Measurements from ENCODE around the gene ATOH7.
"Not testable (repeated sequence)": the region's sequence is repeated elsewhere in the genome, so short reads cannot be mapped to it uniquely, and the experiment has no call there.

ATOH7 gene

DNA sequence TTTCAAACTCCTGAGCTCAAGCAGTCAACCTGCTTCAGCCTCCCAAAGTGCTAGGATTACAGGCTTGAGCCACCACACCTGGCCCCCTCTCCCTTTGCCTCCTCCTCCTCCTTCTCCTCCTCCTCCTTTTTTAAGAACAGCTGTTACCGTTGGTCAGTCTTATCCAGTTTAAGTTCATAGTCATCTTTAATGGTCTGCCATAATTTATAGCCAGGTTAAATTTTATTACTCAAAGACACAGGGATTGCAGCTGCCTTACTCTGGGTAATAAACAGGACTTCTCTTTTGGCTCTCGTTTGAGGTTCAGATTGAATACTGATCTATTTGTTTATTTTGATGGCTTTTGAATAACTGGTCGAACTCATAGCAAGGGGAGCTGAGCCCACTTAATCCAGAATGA, 35.2 kb downstream of the ATOH7 start:
- TF ChIP-seq, protein P1, sequence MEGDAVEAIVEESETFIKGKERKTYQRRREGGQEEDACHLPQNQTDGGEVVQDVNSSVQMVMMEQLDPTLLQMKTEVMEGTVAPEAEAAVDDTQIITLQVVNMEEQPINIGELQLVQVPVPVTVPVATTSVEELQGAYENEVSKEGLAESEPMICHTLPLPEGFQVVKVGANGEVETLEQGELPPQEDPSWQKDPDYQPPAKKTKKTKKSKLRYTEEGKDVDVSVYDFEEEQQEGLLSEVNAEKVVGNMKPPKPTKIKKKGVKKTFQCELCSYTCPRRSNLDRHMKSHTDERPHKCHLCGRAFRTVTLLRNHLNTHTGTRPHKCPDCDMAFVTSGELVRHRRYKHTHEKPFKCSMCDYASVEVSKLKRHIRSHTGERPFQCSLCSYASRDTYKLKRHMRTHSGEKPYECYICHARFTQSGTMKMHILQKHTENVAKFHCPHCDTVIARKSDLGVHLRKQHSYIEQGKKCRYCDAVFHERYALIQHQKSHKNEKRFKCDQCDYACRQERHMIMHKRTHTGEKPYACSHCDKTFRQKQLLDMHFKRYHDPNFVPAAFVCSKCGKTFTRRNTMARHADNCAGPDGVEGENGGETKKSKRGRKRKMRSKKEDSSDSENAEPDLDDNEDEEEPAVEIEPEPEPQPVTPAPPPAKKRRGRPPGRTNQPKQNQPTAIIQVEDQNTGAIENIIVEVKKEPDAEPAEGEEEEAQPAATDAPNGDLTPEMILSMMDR (conservative IDR thresholded peaks at IDR 0.05; ENCODE audit: low read length): no peak
- DNase-seq (ENCODE audit: low read depth): no peak
- H3K4me3 ChIP-seq (ENCODE audit: low read length): no peak overlapping the region

- not testable (repeated sequence) for H3K4me3 ChIP-seq (ENCODE audit: low read length); DNase-seq (ENCODE audit: low read depth)
These were observed 36.1 kb downstream of the ATOH7 start for GRCh38 chr10:68195776-68196175.

- TF ChIP-seq, protein P1 (conservative IDR thresholded peaks at IDR 0.05; ENCODE audit: low read length): no peak
- H3K4me3 ChIP-seq (ENCODE audit: low read length): no peak overlapping the region
- DNase-seq (ENCODE audit: low read depth): no peak
These were observed 37.6 kb downstream of the ATOH7 start for GRCh38 chr10:68194290-68194689.

GRCh38 chr10:68192113-68192512, 39.8 kb downstream of the ATOH7 start:
- no peak overlapping the region for H3K4me3 ChIP-seq (ENCODE audit: low read length)
- no peak for DNase-seq (ENCODE audit: low read depth)
- TF ChIP-seq, protein P1 (conservative IDR thresholded peaks at IDR 0.05; ENCODE audit: low read length): no peak

GRCh38 chr10:68188835-68189234, 43.1 kb downstream of the ATOH7 start:
- no peak for DNase-seq (ENCODE audit: low read depth)
- TF ChIP-seq, protein P1 (conservative IDR thresholded peaks at IDR 0.05; ENCODE audit: low read length): no peak
- no peak overlapping the region for H3K4me3 ChIP-seq (ENCODE audit: low read length)

GRCh38 chr10:68185085-68185484, 46.8 kb downstream of the ATOH7 start:
- TF ChIP-seq, protein P1 (conservative IDR thresholded peaks at IDR 0.05; ENCODE audit: low read length): no peak
- no peak for DNase-seq (ENCODE audit: low read depth)
- H3K4me3 ChIP-seq (ENCODE audit: low read length): no peak overlapping the region

- TF ChIP-seq, protein P1 (conservative IDR thresholded peaks at IDR 0.05; ENCODE audit: low read length): no peak
- no peak for DNase-seq (ENCODE audit: low read depth)
- no peak overlapping the region for H3K4me3 ChIP-seq (ENCODE audit: low read length)
These were observed 47.4 kb downstream of the ATOH7 start for GRCh38 chr10:68184546-68184945.

Measured in AG10803 (cell line).